Cerebellar nuclear complex (tissue), 1 donor: ENCODE data around the gene PAQR8.
"Not testable (repeated sequence)": the region's sequence is repeated elsewhere in the genome, so short reads cannot be mapped to it uniquely, and the experiment has no call there.

Experiments used
- DNase-seq, 2 experiments: peaks; one replicate each; lab custom pipeline; 2025; lab: John Stamatoyannopoulos, UW

The PAQR8 gene

GRCh38 chr6:52376763-52377162 lies 14.8 kb downstream of the PAQR8 start:
- DNase-seq = no peak

- DNase-seq = no peak
Observed at GRCh38 chr6:52377538-52378221, 15.7 kb downstream of the PAQR8 start.

- DNase-seq = no peak
Observed at GRCh38 chr6:52381249-52381648, 19.3 kb downstream of the PAQR8 start.

- DNase-seq = no peak
Observed at GRCh38 chr6:52384145-52384766, 22.3 kb downstream of the PAQR8 start.

GRCh38 chr6:52385074-52385473 lies 23.1 kb downstream of the PAQR8 start:
- no peak for DNase-seq

- DNase-seq = not testable (repeated sequence)
Observed at GRCh38 chr6:52388119-52388518, 26.2 kb downstream of the PAQR8 start.

GRCh38 chr6:52388790-52389189 lies 26.8 kb downstream of the PAQR8 start:
- DNase-seq = peak; percentile 22 to 65

- no peak for DNase-seq
Observed at GRCh38 chr6:52389264-52389625, 27.3 kb downstream of the PAQR8 start.

GRCh38 chr6:52389626-52390360 lies 27.8 kb downstream of the PAQR8 start:
- peak in 1 of 2 experiments; percentile 54 for DNase-seq

GRCh38 chr6:52390361-52390727 lies 28.4 kb downstream of the PAQR8 start:
- no peak for DNase-seq

- DNase-seq = peak; percentile 96 to 99
Observed at GRCh38 chr6:52391599-52391998, 29.6 kb downstream of the PAQR8 start.

GRCh38 chr6:52392944-52393343 lies 31.0 kb downstream of the PAQR8 start:
- DNase-seq = no peak

GRCh38 chr6:52393780-52394179 lies 31.8 kb downstream of the PAQR8 start:
- no peak for DNase-seq

- DNase-seq = no peak
Observed at GRCh38 chr6:52394251-52394666, 32.3 kb downstream of the PAQR8 start.

- no peak for DNase-seq
Observed at GRCh38 chr6:52395969-52396368, 34.0 kb downstream of the PAQR8 start.

GRCh38 chr6:52399511-52400312 lies 37.8 kb downstream of the PAQR8 start:
- no peak for DNase-seq

GRCh38 chr6:52400313-52401041 lies 38.5 kb downstream of the PAQR8 start:
- DNase-seq = no peak

- no peak for DNase-seq
Observed at GRCh38 chr6:52403086-52403485, 41.1 kb downstream of the PAQR8 start.

GRCh38 chr6:52403627-52404026 lies 41.7 kb downstream of the PAQR8 start:
- peak; percentile 86 to 93 for DNase-seq

GRCh38 chr6:52405243-52405642 lies 43.3 kb downstream of the PAQR8 start:
- DNase-seq = no peak

- peak in 1 of 2 experiments; percentile 29 for DNase-seq
Observed at GRCh38 chr6:52407467-52407866, 45.5 kb downstream of the PAQR8 start.

- DNase-seq = no peak
Observed at GRCh38 chr6:52409499-52409898, 47.5 kb downstream of the PAQR8 start.
